Measurements from ENCODE around the gene CABCOCO1.

- TF ChIP-seq CTCF (IDR thresholded peaks at IDR 0.05) (no peak), POLR2A (IDR thresholded peaks at IDR 0.05) (no peak)
Measured at GRCh38 chr10:61746377-61746776, 83.6 kb downstream of the CABCOCO1 start.
